Activated T-helper 1 cell treated with anti-CD3 and anti-CD28 coated beads, Interleukin-2, amount 50 U/mL, for 16 hours (primary cell): ENCODE measurements around the gene DBN1.

Experiments used
- DNase-seq, 2 donors: peaks; one replicate each; pipeline ENCODE4 v3.0.0-alpha.2; 2020; ENCODE audit warnings: low read depth in 1 of 2, low spot score in 1 of 2

The DBN1 gene

GRCh38 chr5:177505075-177505474 lies 31.6 kb upstream of the DBN1 start:
- DNase-seq: no peak

GRCh38 chr5:177504086-177505056 lies 30.9 kb upstream of the DBN1 start:
- DNase-seq: no peak

GRCh38 chr5:177503351-177504085 lies 30.1 kb upstream of the DBN1 start:
- DNase-seq: no peak

- DNase-seq: no peak
These were observed 29.5 kb upstream of the DBN1 start for GRCh38 chr5:177502886-177503285.

- DNase-seq: no peak
These were observed 28.6 kb upstream of the DBN1 start for GRCh38 chr5:177501874-177502678.

- peak; percentile 75 to 82 for DNase-seq
These were observed 27.5 kb upstream of the DBN1 start for GRCh38 chr5:177500685-177501522.

GRCh38 chr5:177499842-177500241 lies 26.4 kb upstream of the DBN1 start:
- no peak for DNase-seq

- DNase-seq: no peak
These were observed 24.8 kb upstream of the DBN1 start for GRCh38 chr5:177498013-177498787.

GRCh38 chr5:177497292-177498012 lies 24.0 kb upstream of the DBN1 start, which contains the start of gene PDLIM7:
Gene PDLIM7 (minus strand): TSS chr5:177497604. CDS start chr5:177496512, 1,092 bp downstream.
- peak; percentile 90 to 91 for DNase-seq

GRCh38 chr5:177496727-177497291 lies 23.4 kb upstream of the DBN1 start:
- no peak for DNase-seq

- no peak for DNase-seq
These were observed 22.8 kb upstream of the DBN1 start for GRCh38 chr5:177496070-177496726.

- no peak for DNase-seq
These were observed 22.0 kb upstream of the DBN1 start for GRCh38 chr5:177495243-177496060.

- DNase-seq: no peak
These were observed 21.1 kb upstream of the DBN1 start for GRCh38 chr5:177494346-177495195.

- no peak for DNase-seq
These were observed 20.4 kb upstream of the DBN1 start for GRCh38 chr5:177493795-177494345.

- no peak for DNase-seq
These were observed 19.4 kb upstream of the DBN1 start for GRCh38 chr5:177492841-177493240.
